ENCODE measurements around the gene CNNM3.

CNNM3 gene

DNA sequence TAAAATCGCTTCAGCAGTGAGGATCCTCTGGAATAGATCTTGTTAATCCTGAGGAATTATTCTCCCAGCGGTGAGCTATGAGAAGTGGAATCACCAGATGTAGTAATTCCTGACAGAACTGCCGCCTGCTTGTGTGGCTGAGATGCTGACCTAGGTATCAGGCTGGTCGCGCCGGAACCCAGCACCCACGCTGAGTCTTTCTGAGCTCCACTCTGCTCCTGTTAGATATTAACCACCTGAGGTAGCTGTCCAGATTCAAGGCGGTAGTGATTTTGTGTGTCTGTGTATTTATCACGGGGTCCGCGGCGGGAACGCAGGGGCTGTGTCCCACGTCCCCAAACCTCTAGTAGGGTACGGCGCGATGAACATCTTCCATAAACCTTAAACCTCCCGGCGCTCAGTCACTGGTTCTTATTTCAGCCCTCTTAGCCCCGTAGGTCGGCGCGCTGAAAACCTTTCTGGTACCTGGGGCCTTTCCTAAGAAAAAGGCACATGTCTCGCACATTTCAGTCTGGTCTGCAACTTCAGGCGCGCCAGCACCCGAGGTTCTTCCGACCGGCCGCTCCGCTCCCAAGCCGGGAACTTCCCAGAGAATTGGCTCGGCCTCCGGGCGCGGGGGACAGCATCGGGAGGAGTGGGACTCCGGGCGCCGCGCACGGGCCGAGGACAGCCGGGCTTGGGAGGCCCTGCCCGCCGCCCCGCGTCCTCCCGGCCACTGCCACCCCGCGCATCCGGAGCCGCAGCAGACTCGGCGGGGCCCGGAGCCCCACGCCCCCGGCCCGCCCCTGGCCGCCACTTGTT, 542 bp upstream of the CNNM3 start:
- H3K9me3 ChIP-seq: no peaks in the 10 kb centered on the region
- peak overlapping the region; percentile 69 for H3K4me3 ChIP-seq (ENCODE audit: low read depth, low read length)
- no peaks in the 10 kb centered on the region for H3K27me3 ChIP-seq
- TF ChIP-seq, protein P1, sequence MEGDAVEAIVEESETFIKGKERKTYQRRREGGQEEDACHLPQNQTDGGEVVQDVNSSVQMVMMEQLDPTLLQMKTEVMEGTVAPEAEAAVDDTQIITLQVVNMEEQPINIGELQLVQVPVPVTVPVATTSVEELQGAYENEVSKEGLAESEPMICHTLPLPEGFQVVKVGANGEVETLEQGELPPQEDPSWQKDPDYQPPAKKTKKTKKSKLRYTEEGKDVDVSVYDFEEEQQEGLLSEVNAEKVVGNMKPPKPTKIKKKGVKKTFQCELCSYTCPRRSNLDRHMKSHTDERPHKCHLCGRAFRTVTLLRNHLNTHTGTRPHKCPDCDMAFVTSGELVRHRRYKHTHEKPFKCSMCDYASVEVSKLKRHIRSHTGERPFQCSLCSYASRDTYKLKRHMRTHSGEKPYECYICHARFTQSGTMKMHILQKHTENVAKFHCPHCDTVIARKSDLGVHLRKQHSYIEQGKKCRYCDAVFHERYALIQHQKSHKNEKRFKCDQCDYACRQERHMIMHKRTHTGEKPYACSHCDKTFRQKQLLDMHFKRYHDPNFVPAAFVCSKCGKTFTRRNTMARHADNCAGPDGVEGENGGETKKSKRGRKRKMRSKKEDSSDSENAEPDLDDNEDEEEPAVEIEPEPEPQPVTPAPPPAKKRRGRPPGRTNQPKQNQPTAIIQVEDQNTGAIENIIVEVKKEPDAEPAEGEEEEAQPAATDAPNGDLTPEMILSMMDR (IDR thresholded peaks at IDR 0.05; ENCODE audit: low read depth, low read length): no peak
- no peak for DNase-seq
- no peaks in the 10 kb centered on the region for H3K36me3 ChIP-seq
- H3K4me1 ChIP-seq: no peaks in the 10 kb centered on the region

DNA sequence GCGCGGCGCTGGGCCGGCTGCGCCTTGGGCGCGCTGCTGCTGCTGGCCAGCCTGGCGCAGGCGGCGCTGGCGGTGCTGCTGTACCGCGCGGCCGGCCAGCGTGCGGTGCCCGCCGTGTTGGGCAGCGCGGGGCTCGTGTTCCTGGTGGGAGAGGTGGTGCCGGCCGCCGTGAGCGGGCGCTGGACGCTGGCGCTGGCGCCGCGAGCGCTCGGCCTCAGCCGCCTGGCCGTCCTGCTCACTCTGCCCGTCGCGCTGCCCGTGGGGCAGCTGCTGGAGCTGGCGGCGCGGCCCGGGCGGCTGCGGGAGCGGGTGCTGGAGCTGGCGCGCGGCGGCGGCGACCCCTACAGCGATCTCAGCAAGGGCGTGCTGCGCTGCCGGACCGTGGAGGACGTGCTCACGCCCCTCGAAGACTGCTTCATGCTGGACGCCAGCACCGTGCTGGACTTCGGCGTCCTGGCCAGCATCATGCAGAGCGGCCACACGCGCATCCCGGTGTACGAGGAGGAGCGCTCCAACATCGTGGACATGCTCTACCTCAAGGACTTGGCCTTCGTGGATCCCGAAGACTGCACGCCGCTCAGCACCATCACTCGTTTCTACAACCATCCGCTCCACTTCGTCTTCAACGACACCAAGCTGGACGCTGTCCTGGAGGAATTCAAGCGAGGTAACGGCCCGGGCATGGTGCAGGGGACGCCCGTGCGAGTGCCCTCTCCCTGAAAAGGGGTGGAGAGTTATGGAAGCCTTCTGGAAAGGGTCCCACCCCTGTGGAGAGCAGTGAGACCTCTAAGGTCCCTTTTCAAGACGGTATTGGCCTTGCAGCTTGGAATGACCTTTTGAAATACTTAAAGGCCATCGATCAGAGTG, 1.0 kb downstream of the CNNM3 start:
- Histone ChIP-seq H3K27me3 (no peaks in the 10 kb centered on the region), H3K36me3 (no peaks in the 10 kb centered on the region), H3K4me1 (no peaks in the 10 kb centered on the region), H3K9me3 (no peaks in the 10 kb centered on the region), H3K4me3 (ENCODE audit: low read depth, low read length) (peak overlapping the region; percentile 65)
- TF ChIP-seq, protein P1 (IDR thresholded peaks at IDR 0.05; ENCODE audit: low read depth, low read length): no peak
- no peak for DNase-seq

DNA sequence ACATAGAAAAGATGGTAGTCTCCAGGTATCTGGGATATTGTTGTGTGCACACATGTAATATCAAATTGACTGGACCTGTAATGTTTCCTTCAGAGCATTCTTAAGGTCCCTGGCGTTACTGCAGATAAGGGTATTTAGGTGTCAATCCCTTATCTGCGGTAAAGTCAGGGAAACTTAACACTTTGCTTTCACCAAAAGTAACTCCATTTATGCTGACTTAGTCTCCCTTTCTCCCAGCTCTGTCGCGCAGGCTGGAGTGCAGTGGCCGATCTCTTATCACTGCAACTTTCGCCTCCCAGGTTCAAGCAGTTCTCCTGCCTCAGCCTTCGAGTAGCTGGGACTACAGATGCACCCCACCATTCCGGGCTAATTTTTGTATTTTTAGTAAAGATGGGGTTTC, 1.8 kb downstream of the CNNM3 start:
- H3K4me1 ChIP-seq: no peaks in the 10 kb centered on the region
- H3K9me3 ChIP-seq: no peaks in the 10 kb centered on the region
- H3K36me3 ChIP-seq: no peaks in the 10 kb centered on the region
- H3K27me3 ChIP-seq: no peaks in the 10 kb centered on the region
- DNase-seq: no peak
- TF ChIP-seq, protein P1 (IDR thresholded peaks at IDR 0.05; ENCODE audit: low read depth, low read length): no peak
- peak overlapping the region; percentile 65 for H3K4me3 ChIP-seq (ENCODE audit: low read depth, low read length)

DNA sequence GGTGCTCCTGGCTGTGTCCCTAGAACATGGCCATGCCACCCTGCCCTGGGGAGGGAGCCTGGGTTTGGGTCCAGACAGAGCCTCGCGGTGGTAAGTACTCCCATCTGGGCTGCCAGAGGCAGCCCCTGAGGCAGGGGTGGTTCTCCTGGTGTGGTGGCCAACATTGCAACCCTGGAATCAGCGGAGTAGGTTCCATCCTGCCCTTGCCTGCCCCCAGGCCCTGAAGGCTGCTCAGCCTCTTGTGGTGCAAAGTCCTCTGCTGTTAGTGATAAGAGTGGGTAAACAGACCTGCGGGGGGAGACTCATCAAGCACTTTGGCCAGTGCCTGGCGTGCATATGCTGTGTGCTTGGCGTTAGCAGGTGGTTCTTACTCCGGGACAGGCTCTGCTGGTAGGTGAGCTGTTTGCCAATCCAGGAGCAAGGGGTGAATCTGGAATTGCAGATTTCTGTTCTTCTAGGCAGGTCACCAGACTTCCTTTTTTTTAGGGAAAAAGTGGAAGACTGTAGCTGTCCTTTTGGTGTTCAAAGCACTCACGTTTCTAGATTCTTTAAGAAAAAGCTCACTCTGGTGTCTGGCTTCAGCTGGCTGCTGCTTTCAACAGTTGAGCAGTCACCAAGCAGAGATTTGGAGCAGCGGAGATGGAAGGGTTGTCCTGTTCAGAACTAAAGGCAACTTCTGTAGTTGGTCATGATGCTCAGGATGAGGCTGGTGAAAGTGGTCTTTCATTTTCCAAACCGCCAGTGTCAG, 3.2 kb downstream of the CNNM3 start:
- no peaks in the 10 kb centered on the region for H3K4me1 ChIP-seq
- peak; percentile 55 for DNase-seq
- TF ChIP-seq, protein P1 (IDR thresholded peaks at IDR 0.05; ENCODE audit: low read depth, low read length): no peak

DNA sequence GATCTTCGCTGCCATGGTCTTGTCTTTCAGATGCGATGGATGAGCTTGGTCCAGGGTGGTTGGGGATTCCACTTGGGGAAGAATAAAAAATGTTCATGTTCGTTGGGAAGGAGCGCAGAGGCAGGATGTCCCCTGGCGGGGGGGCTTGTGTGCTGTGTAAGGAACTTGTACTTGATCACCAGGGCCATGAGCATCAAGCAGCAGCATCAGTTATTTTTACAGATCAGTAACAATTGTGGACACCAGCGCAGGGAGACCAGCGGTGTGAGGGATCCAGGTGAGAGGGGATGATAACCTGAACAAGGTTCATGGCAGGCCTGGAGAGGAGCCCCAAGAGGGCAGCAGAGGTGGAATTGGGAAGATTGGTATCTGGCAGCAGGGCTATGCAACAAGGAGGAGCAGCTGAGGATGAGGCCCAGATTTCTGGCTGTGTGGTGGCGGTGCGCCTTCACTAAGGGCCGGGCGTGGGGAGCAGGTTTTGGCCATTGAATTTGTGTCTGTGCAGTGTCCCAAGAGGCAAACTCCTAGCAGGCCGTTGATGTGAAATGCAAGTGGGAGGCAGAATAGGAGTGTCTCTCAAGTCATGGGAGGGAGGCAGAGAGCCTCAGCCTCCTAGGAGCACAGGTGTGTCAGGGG, 3.9 kb downstream of the CNNM3 start:
- TF ChIP-seq, protein P1 (IDR thresholded peaks at IDR 0.05; ENCODE audit: low read depth, low read length): no peak
- H3K9me3 ChIP-seq: no peaks in the 10 kb centered on the region
- no peaks in the 10 kb centered on the region for H3K4me1 ChIP-seq
- no peaks in the 10 kb centered on the region for H3K27me3 ChIP-seq
- DNase-seq: no peak
- H3K36me3 ChIP-seq: no peaks in the 10 kb centered on the region
- no peak overlapping the region for H3K4me3 ChIP-seq (ENCODE audit: low read depth, low read length)

More for the DNA sequence above, 3.2 kb downstream of the CNNM3 start:
- peak overlapping the region; percentile 11; the same call in 1 of the 2 replicates for H3K4me3 ChIP-seq (ENCODE audit: low read depth, low read length)
- no peaks in the 10 kb centered on the region for H3K9me3 ChIP-seq
- H3K27me3 ChIP-seq: no peaks in the 10 kb centered on the region
- H3K36me3 ChIP-seq: no peaks in the 10 kb centered on the region
